IPS DF 6.9 (cell line): ENCODE data around the gene BPIFA1.

Source experiments
- DNase-seq: peaks from one replicate; pipeline ENCODE4 v3.0.0-alpha.2; 2013; ENCODE audit warnings: low read depth, low spot score
- H3K27ac ChIP-seq: one replicate; pipeline ENCODE4 v1.5.1; 2013; ENCODE audit warnings: low read length, control low read depth
- H3K27me3 ChIP-seq: 2 replicates; pipeline ENCODE4 v1.6.1; 2013; ENCODE audit warnings: mild to moderate bottlenecking, low read length; ENCODE audit not compliant: control insufficient read depth, insufficient read depth
- H3K36me3 ChIP-seq: 2 replicates; pipeline ENCODE4 v1.6.1; 2013; ENCODE audit warnings: low read length; ENCODE audit not compliant: control insufficient read depth, insufficient read depth
- H3K4me1 ChIP-seq: 2 replicates; pipeline ENCODE4 v1.6.1; 2013; ENCODE audit warnings: low read length; ENCODE audit not compliant: control insufficient read depth, insufficient read depth
- H3K4me3 ChIP-seq: 2 replicates; pipeline ENCODE4 v1.5.1; 2013; ENCODE audit warnings: mild to moderate bottlenecking, low read length
- H3K9me3 ChIP-seq: 2 replicates; pipeline ENCODE4 v1.6.1; 2013; ENCODE audit warnings: low read length, inconsistent platforms; ENCODE audit not compliant: control insufficient read depth, insufficient read depth
- WGBS: extraction: QIAGEN DNeasy Blood & Tissue Kit; methylation state at CpG from one replicate; pipeline ENCODE4 v1.1.7; 2013; ENCODE audit warnings: mixed read lengths, missing lambda C conversion rate; ENCODE audit not compliant: insufficient read length, insufficient coverage; 5-methylcytosine and 5-hydroxymethylcytosine counted together

Gene BPIFA1

GRCh38 chr20:33235696-33236095, at the start of gene BPIFA1:
BPIFA1 (plus strand) TSS chr20:33235996; CDS start chr20:33237712, 1,716 bp downstream.
- Histone ChIP-seq H3K27me3 (no peaks in the 10 kb centered on the region), H3K27ac (no peak within 1 kb of the TSS), H3K4me3 (no peak within 1 kb of the TSS), H3K36me3 (no peaks in the 10 kb centered on the region), H3K4me1 (no peaks in the 10 kb centered on the region), H3K9me3 (no peaks in the 10 kb centered on the region)
- no CpG with 5 or more reads among the region's 5 CpGs for whole genome bisulfite sequencing
- DNase-seq: no peak

DNA sequence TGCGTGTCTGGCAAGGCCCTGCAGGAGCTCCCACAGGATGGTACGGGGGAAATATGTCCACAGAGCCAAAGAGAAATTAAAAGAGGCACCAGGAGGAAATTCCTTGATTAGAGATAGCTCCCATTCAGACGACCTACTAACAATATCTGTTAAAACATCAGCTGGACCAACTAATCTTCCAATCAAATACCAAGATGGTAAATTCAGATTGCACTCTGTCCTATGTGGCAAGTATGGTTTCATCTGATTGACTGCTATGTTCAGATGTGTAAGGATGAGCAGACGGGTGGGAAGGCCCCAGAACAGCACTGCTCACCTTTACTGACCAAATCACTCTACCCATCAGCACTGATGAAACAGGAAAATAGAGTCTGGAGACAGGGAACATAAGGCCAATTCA, 48.3 kb upstream of the BPIFA1 start:
- no CpG with 5 or more reads among the region's 4 CpGs for WGBS
- DNase-seq: no peak

GRCh38 chr20:33188421-33188820, 47.4 kb upstream of the BPIFA1 start:
- DNase-seq: no peak

More for the DNA sequence above, 48.3 kb upstream of the BPIFA1 start:
- Histone ChIP-seq H3K4me3 (no peak overlapping the region), H3K4me1 (no peaks in the 10 kb centered on the region), H3K36me3 (no peaks in the 10 kb centered on the region), H3K9me3 (no peaks in the 10 kb centered on the region), H3K27ac (no peak overlapping the region), H3K27me3 (no peaks in the 10 kb centered on the region)

GRCh38 chr20:33191484-33191883, 44.3 kb upstream of the BPIFA1 start:
- DNase-seq: no peak
- H3K27me3 ChIP-seq: no peaks in the 10 kb centered on the region
- no peaks in the 10 kb centered on the region for H3K36me3 ChIP-seq
- WGBS: no CpG with 5 or more reads among the region's 3 CpGs
- H3K4me3 ChIP-seq: no peak overlapping the region
- no peak overlapping the region for H3K27ac ChIP-seq
- no peaks in the 10 kb centered on the region for H3K4me1 ChIP-seq
- H3K9me3 ChIP-seq: no peaks in the 10 kb centered on the region

More at GRCh38 chr20:33188421-33188820, 47.4 kb upstream of the BPIFA1 start:
- H3K27ac ChIP-seq: no peak overlapping the region
- no peak overlapping the region for H3K4me3 ChIP-seq
- no peaks in the 10 kb centered on the region for H3K9me3 ChIP-seq
- WGBS: no CpG with 5 or more reads among the region's 9 CpGs
- H3K4me1 ChIP-seq: no peaks in the 10 kb centered on the region
- no peaks in the 10 kb centered on the region for H3K36me3 ChIP-seq
- H3K27me3 ChIP-seq: no peaks in the 10 kb centered on the region

DNA sequence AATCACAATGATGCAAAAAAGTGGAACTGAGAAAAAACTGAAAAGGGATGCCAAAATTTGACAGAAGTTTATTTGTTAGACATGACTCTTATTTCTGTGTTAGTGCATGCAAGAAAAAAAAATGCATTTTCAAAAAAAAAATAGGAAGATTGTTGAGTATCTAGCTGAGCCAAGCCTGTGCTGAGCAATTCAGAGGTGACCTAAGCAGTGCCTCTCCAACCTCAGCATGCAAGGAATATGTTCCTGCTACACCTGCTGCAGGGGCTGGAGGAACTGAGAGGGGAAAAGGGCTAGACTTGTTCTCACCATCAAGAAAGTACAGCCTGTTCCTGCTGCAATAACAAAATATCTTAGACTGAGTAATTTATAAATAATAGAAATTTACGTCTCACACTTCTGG, 43.8 kb upstream of the BPIFA1 start:
- DNase-seq: no peak

DNA sequence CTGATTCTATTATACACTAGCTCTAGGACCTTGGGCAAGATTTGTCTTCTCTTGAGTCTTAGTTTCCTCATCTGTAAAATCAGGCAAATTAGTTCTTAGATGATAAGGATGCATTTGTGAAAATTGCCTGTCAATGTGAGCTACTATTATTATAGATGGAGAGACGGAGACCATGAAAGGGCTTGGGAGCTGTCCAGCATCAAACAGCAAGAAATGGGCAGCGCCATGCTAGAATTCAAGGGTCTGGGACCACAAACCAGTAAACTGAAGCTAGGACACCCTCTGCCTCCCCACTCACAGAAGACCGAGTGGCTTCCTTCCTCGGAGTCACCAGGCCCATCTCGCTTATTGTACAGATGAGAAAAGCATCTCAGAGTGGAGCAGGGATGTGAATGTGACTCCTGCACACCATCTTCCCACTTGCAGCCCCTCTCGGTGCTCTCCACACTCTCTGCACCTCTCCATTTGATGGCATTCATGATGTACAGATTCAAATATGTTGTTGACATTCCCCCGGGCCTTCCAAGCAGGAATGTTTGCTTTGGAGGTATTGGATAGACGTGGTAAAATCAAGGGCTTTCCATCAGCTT, 42.8 kb upstream of the BPIFA1 start:
- H3K4me1 ChIP-seq: no peaks in the 10 kb centered on the region
- H3K9me3 ChIP-seq: no peaks in the 10 kb centered on the region
- DNase-seq: no peak
- WGBS: no CpG with 5 or more reads among the region's 8 CpGs
- no peaks in the 10 kb centered on the region for H3K36me3 ChIP-seq
- no peak overlapping the region for H3K4me3 ChIP-seq
- no peaks in the 10 kb centered on the region for H3K27me3 ChIP-seq
- no peak overlapping the region for H3K27ac ChIP-seq

More for the DNA sequence above, 43.8 kb upstream of the BPIFA1 start:
- H3K4me3 ChIP-seq: no peak overlapping the region
- no peak overlapping the region for H3K27ac ChIP-seq
- no peaks in the 10 kb centered on the region for H3K36me3 ChIP-seq
- H3K27me3 ChIP-seq: no peaks in the 10 kb centered on the region
- H3K4me1 ChIP-seq: no peaks in the 10 kb centered on the region
- WGBS: no CpG with 5 or more reads among the region's 1 CpG
- no peaks in the 10 kb centered on the region for H3K9me3 ChIP-seq

DNA sequence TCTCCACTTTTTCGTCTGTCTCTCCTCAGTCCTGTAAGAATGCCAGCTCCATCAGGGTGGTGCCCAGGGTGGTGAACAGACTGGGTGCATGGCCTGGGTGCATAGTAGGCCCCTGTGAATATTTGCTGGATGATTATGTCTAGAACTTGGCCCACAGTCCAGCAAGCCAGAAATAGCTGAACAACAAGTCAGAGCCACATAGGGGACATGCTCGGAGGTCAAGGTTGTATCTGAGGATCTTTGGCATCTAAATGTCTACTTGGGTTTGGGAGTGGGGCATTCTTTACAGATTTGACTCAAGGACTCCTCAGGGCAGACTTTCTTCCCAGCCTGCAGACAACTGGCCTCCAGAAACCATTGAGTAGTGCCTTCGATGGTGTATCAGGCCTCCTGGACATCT, 36.8 kb upstream of the BPIFA1 start:
- Histone ChIP-seq H3K27ac (no peak overlapping the region), H3K27me3 (no peaks in the 10 kb centered on the region), H3K4me1 (no peaks in the 10 kb centered on the region), H3K9me3 (no peaks in the 10 kb centered on the region), H3K36me3 (no peaks in the 10 kb centered on the region), H3K4me3 (no peak overlapping the region)
- no CpG with 5 or more reads among the region's 3 CpGs for WGBS
- DNase-seq: no peak

GRCh38 chr20:33202451-33202850, 33.3 kb upstream of the BPIFA1 start:
- no CpG with 5 or more reads among the region's 4 CpGs for WGBS
- Histone ChIP-seq H3K4me1 (no peaks in the 10 kb centered on the region), H3K27me3 (no peaks in the 10 kb centered on the region), H3K36me3 (no peaks in the 10 kb centered on the region), H3K4me3 (no peak overlapping the region), H3K9me3 (no peaks in the 10 kb centered on the region), H3K27ac (no peak overlapping the region)
- no peak for DNase-seq

DNA sequence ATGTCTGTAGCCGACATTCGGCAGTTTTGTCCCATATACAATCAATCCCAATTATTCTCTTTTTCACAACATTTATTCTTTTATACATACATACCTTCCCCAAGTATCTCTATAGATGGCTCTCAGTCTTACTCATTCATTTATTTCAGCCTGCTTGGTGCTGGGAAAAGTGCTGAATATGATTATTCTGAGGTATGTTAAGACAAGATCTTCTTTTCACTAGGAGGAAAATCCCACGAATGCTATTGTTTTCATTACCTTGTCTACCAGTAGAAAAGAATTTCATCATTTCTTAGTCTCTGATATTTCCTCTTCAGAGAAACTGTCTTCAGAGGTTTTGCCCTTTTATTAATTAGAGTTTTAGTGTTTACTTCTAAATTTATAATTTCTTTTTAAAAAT, 32.4 kb upstream of the BPIFA1 start:
- Histone ChIP-seq H3K36me3 (no peaks in the 10 kb centered on the region), H3K4me3 (no peak overlapping the region), H3K27ac (no peak overlapping the region), H3K27me3 (no peaks in the 10 kb centered on the region), H3K4me1 (no peaks in the 10 kb centered on the region), H3K9me3 (no peaks in the 10 kb centered on the region)
- no peak for DNase-seq
- WGBS: 100% methylated on average over 1 of the region's 3 CpGs

- H3K4me1 ChIP-seq: no peaks in the 10 kb centered on the region
- no peaks in the 10 kb centered on the region; the same call in 1 of the 2 replicates for H3K27me3 ChIP-seq
- no peaks in the 10 kb centered on the region for H3K36me3 ChIP-seq
- H3K27ac ChIP-seq: no peak overlapping the region
- H3K9me3 ChIP-seq: no peaks in the 10 kb centered on the region
- no CpG with 5 or more reads among the region's 13 CpGs for WGBS
- no peak overlapping the region for H3K4me3 ChIP-seq
- peak; percentile 50 for DNase-seq
Observed at GRCh38 chr20:33209789-33210188, 26.0 kb upstream of the BPIFA1 start.

DNA sequence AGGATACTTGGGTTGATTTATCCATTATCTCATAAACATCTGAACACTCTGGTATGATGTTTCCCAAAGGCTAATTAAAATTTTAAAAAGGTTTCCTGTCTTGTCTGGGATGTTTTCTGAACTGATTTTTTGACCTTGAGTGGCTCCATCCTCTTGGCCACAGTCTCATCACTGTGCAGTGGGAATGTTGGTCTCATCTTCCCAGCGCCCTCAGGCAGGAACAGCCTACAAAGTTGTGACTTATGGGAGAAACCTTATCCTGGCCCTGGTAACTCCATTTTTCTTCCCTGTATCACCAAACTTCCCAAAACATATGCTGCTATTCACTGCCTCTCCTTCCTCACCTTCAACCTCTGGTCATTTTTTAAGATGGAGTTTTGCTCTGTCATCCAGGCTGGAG, 25.4 kb upstream of the BPIFA1 start:
- Histone ChIP-seq H3K4me3 (no peak overlapping the region), H3K36me3 (no peaks in the 10 kb centered on the region), H3K27me3 (no peaks in the 10 kb centered on the region; the same call in 1 of the 2 replicates), H3K4me1 (no peaks in the 10 kb centered on the region), H3K27ac (no peak overlapping the region), H3K9me3 (no peaks in the 10 kb centered on the region)
- WGBS: no CpG with 5 or more reads among the region's 1 CpG
- no peak for DNase-seq
